Adipocyte (in vitro differentiated cells): ENCODE data around the gene YEATS4.

Source experiments
- DNase-seq: peaks from one replicate; pipeline ENCODE4 v3.0.0-alpha.2; 2015; ENCODE audit warnings: low read depth
- H3K27me3 ChIP-seq: replicated peaks from 2 replicates; pipeline ENCODE4 v1.7.0; 2013; ENCODE audit warnings: mild to moderate bottlenecking, low read length, moderate library complexity; ENCODE audit not compliant: control insufficient read depth, insufficient read depth
- H3K36me3 ChIP-seq: 2 replicates; pipeline ENCODE4 v1.7.0; 2013; ENCODE audit warnings: low read length, mild to moderate bottlenecking, moderate library complexity; ENCODE audit not compliant: control insufficient read depth, insufficient read depth, severe bottlenecking
- H3K4me1 ChIP-seq: 2 replicates; pipeline ENCODE4 v1.7.0; 2013; ENCODE audit warnings: mild to moderate bottlenecking, low read length, moderate library complexity; ENCODE audit not compliant: control insufficient read depth, insufficient read depth
- H3K4me3 ChIP-seq: 2 replicates; pipeline ENCODE4 v1.7.0; 2013; ENCODE audit warnings: mild to moderate bottlenecking, low read length, moderate library complexity
- H3K9ac ChIP-seq: 2 replicates; pipeline ENCODE4 v1.7.0; 2013; ENCODE audit warnings: mild to moderate bottlenecking, low read length, moderate library complexity
- H3K9me3 ChIP-seq: 2 replicates; pipeline ENCODE4 v1.7.0; 2013; ENCODE audit warnings: mild to moderate bottlenecking, low read length, moderate library complexity; ENCODE audit not compliant: control insufficient read depth

Gene YEATS4

DNA sequence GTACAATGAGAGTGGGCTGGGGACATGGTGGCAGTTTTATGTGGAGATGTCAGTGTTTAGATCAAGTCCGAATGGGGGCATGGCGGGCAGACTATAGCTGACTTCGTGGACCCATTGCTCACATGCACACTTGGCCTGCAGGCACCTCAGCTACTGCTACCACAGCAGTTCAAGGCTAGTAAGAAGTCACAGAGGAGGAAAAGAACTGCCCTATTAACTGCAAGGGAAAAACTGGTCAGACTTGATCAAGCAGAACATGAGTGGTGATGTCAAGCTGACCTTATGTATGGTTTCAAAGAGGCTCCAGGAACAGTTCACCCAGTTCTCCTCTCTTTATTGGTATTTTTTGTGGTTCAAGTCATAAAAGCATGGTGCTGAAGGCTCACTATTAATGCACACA lies 80.5 kb downstream of the YEATS4 start:
- H3K36me3 ChIP-seq = no peaks in the 10 kb centered on the region
- peaks cover 12% of the 10 kb centered on the region for H3K4me1 ChIP-seq
- H3K4me3 ChIP-seq = no peak overlapping the region
- DNase-seq = no peak
- H3K27me3 ChIP-seq = no peaks in the 10 kb centered on the region
- H3K9me3 ChIP-seq = no peaks in the 10 kb centered on the region
- no peak overlapping the region for H3K9ac ChIP-seq
